Measurements from ENCODE around the gene ANKRD34A.

The ANKRD34A gene

GRCh38 chr1:145964328-145965118 lies at the start of gene ANKRD34A, which contains the start of gene POLR3GL:
TSS of gene ANKRD34A (minus strand) at chr1:145964575. CDS start at chr1:145961759, 2,816 bp downstream.
TSS of gene POLR3GL (plus strand) at chr1:145964690. CDS start at chr1:145974866, 10,176 bp downstream.
- DNase-seq (ENCODE audit: low spot score), result peak; percentile 96

GRCh38 chr1:146013559-146013922 lies 49.2 kb upstream of the ANKRD34A start:
- DNase-seq (ENCODE audit: low spot score), result no peak

GRCh38 chr1:146012703-146013558 lies 48.6 kb upstream of the ANKRD34A start:
- peak; percentile 94 for DNase-seq (ENCODE audit: low spot score)

GRCh38 chr1:146010126-146010738 lies 45.9 kb upstream of the ANKRD34A start:
- no peak for DNase-seq (ENCODE audit: low spot score)

- DNase-seq (ENCODE audit: low spot score), result no peak
Measured at GRCh38 chr1:146007489-146008133, 43.2 kb upstream of the ANKRD34A start.

GRCh38 chr1:146001709-146002108 lies 37.3 kb upstream of the ANKRD34A start:
- no peak for DNase-seq (ENCODE audit: low spot score)

- DNase-seq (ENCODE audit: low spot score), result no peak
Measured at GRCh38 chr1:145999321-146000024, 35.1 kb upstream of the ANKRD34A start.

- DNase-seq (ENCODE audit: low spot score), result no peak
Measured at GRCh38 chr1:145997718-145998023, 33.3 kb upstream of the ANKRD34A start.

GRCh38 chr1:145997016-145997717 lies 32.8 kb upstream of the ANKRD34A start:
- peak; percentile 35 for DNase-seq (ENCODE audit: low spot score)

- DNase-seq (ENCODE audit: low spot score), result peak; percentile 98
Measured at GRCh38 chr1:145996433-145997015, 32.1 kb upstream of the ANKRD34A start, which contains the start of gene TXNIP. TSS of gene TXNIP (minus strand) at chr1:145996579. CDS start at chr1:145996266, 313 bp downstream.

- DNase-seq (ENCODE audit: low spot score), result no peak
Measured at GRCh38 chr1:145995964-145996432, 31.6 kb upstream of the ANKRD34A start.

GRCh38 chr1:145995148-145995881 lies 30.9 kb upstream of the ANKRD34A start:
- DNase-seq (ENCODE audit: low spot score), result no peak

- DNase-seq (ENCODE audit: low spot score), result no peak
Measured at GRCh38 chr1:145994391-145995120, 30.2 kb upstream of the ANKRD34A start.

- DNase-seq (ENCODE audit: low spot score), result no peak
Measured at GRCh38 chr1:145993618-145994390, 29.4 kb upstream of the ANKRD34A start.

- no peak for DNase-seq (ENCODE audit: low spot score)
Measured at GRCh38 chr1:145992958-145993617, 28.7 kb upstream of the ANKRD34A start.

- DNase-seq (ENCODE audit: low spot score), result no peak
Measured at GRCh38 chr1:145992502-145992936, 28.1 kb upstream of the ANKRD34A start.

GRCh38 chr1:145991735-145992412 lies 27.5 kb upstream of the ANKRD34A start:
- no peak for DNase-seq (ENCODE audit: low spot score)
